Stomach (tissue), 9 donors: ENCODE results near the gene FOLR1. TPM values are rescaled to one million over a fixed set of nuclear protein-coding genes. Genes with fewer than 3 reads are reported as not detected.
"Not testable (repeated sequence)": the region's sequence is repeated elsewhere in the genome, so short reads cannot be mapped to it uniquely, and the experiment has no call there.

ENCODE experiments used
- DNase-seq, 2 donors: peaks; one replicate each; pipeline versions ENCODE4 v3.0.0 to v3.0.0-alpha.2; 2013 to 2019
- H3K27ac ChIP-seq, 5 donors: fragments of 200-600 bp in 4 of 5; sonication (generic) in 4 of 5; one replicate each; pipeline ENCODE4 v1.5.1; 2013 to 2019; ENCODE audit warnings: mild to moderate bottlenecking in 1 of 5, moderate library complexity in 1 of 5
- H3K27me3 ChIP-seq, 3 donors: fragments of 200-600 bp; sonication (generic); one replicate each; pipeline ENCODE4 v1.5.1; 2017 to 2019; ENCODE audit warnings: mixed run types in 1 of 3
- H3K36me3 ChIP-seq, 4 donors: fragments of 200-600 bp; sonication (generic); 1 replicate in 3 of 4; 2 replicates in 1 of 4; pipeline ENCODE4 v1.5.1; 2016 to 2019
- H3K4me1 ChIP-seq, 4 donors: fragments of 200-600 bp; sonication (generic); one replicate each; pipeline ENCODE4 v1.5.1; 2016 to 2019
- H3K4me3 ChIP-seq, 4 donors: fragments of 200-600 bp; sonication (generic) in 3 of 4; one replicate each; pipeline ENCODE4 v1.5.1; 2016 to 2019; ENCODE audit warnings: mild to moderate bottlenecking in 1 of 4
- H3K9me3 ChIP-seq, 4 donors: fragments of 200-600 bp; sonication (generic); one replicate each; pipeline ENCODE4 v1.5.1; 2016 to 2019
- EP300 ChIP-seq: sonication (generic); formaldehyde crosslinking; IDR thresholded peaks from one replicate; pipeline ENCODE4 v1.6.1; 2017; ENCODE audit warnings: antibody characterized with exemption
- POLR2A ChIP-seq, 4 donors: fragments of 450-650 bp; IDR thresholded peaks; one replicate each; pipeline ENCODE4 v1.6.1; 2016; ENCODE audit warnings: antibody characterized with exemption in 4 of 4, control low read depth in 2 of 4, mild to moderate bottlenecking in 1 of 4, moderate library complexity in 1 of 4
- POLR2AphosphoS5 ChIP-seq, 3 donors: sonication (generic); formaldehyde crosslinking; IDR thresholded peaks; one replicate each; pipeline ENCODE4 v1.6.1; 2016; ENCODE audit warnings: antibody characterized with exemption in 3 of 3
- WGBS, 5 donors: extraction: QIAGEN DNeasy Blood & Tissue Kit in 3 of 5; methylation state at CpG; one replicate each; pipeline versions ENCODE4 v1.1.5 to v1.1.7; 2013 to 2018; 5-methylcytosine and 5-hydroxymethylcytosine counted together
- intact Hi-C: fragments of 100-400 bp; cut with DNase I; formaldehyde crosslinking; loops from one replicate; pipeline ENCODE4 v1.15.1; 2023; ENCODE audit warnings: low total_unique reads
- polyA plus RNA-seq, 3 donors: library from polyadenylated mRNA; stranded (reverse); fragments of 200-250 nt; gene quantifications; one replicate each; pipeline ENCODE4 v1.2.3, GENCODE V29; 2013
- total RNA-seq, 5 donors: library from RNA; depleted of rRNA; stranded (reverse); fragments of >200 nt; gene quantifications; one replicate each; pipeline versions ENCODE4 v1.1.0 to v1.2.3, GENCODE V29; 2014 to 2016
- TF ChIP-seq, protein P1 (sequence below), 7 experiments: fragments of 450-650 bp in 4 of 7; fragments of 200-600 bp in 3 of 7; sonication (generic) in 3 of 7; IDR thresholded peaks; one replicate each; pipeline ENCODE4 v1.5.1; 2016 to 2019; ENCODE audit warnings: antibody characterized with exemption in 7 of 7, control low read depth in 2 of 7, mild to moderate bottlenecking in 1 of 7
- donor health status: healthy with polysubstance abuse.
- donor health status: Bipolar disorder and iron deficiency.
- donor health status: healthy.

FOLR1 gene
- total and polyA plus RNA-seq, 8 donors, result 0.55 to 22.6 (median 6.1) TPM; not detected in 3

GRCh38 chr11:72150882-72151281 lies 41.1 kb upstream of the FOLR1 start:
- intact Hi-C loops, result no loop called here
- H3K36me3 ChIP-seq, result no peaks in the 10 kb centered on the region
- WGBS, 5 donors, result 58 to 75% (median 68%) methylated on average over 4 of the region's 4 CpGs
- no peak for DNase-seq
- no peaks in the 10 kb centered on the region for H3K4me1 ChIP-seq
- TF ChIP-seq, protein P1, sequence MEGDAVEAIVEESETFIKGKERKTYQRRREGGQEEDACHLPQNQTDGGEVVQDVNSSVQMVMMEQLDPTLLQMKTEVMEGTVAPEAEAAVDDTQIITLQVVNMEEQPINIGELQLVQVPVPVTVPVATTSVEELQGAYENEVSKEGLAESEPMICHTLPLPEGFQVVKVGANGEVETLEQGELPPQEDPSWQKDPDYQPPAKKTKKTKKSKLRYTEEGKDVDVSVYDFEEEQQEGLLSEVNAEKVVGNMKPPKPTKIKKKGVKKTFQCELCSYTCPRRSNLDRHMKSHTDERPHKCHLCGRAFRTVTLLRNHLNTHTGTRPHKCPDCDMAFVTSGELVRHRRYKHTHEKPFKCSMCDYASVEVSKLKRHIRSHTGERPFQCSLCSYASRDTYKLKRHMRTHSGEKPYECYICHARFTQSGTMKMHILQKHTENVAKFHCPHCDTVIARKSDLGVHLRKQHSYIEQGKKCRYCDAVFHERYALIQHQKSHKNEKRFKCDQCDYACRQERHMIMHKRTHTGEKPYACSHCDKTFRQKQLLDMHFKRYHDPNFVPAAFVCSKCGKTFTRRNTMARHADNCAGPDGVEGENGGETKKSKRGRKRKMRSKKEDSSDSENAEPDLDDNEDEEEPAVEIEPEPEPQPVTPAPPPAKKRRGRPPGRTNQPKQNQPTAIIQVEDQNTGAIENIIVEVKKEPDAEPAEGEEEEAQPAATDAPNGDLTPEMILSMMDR (IDR thresholded peaks at IDR 0.05), result no peak
- TF ChIP-seq POLR2AphosphoS5 (IDR thresholded peaks at IDR 0.05), result no peak
- TF ChIP-seq POLR2A (IDR thresholded peaks at IDR 0.05), result no peak
- TF ChIP-seq EP300, result no peak
- no peak overlapping the region for H3K4me3 ChIP-seq
- H3K9me3 ChIP-seq, result no peaks in the 10 kb centered on the region
- H3K27ac ChIP-seq, result no peak overlapping the region
- no peaks in the 10 kb centered on the region for H3K27me3 ChIP-seq

GRCh38 chr11:72153874-72154273 lies 38.1 kb upstream of the FOLR1 start:
- 84 to 88% (median 87%) methylated on average over 6 of the region's 6 CpGs for WGBS, 5 donors

GRCh38 chr11:72154816-72155215 lies 37.1 kb upstream of the FOLR1 start:
- H3K9me3 ChIP-seq, result no peaks in the 10 kb centered on the region
- H3K27me3 ChIP-seq, result peaks cover 0 to 10% (median 0%) of the 10 kb centered on the region in 3 donors
- 75 to 92% (median 89%) methylated on average over 3 of the region's 3 CpGs for WGBS, 5 donors
- no peaks in the 10 kb centered on the region for H3K4me1 ChIP-seq
- no peak for DNase-seq
- no peaks in the 10 kb centered on the region for H3K36me3 ChIP-seq
- TF ChIP-seq POLR2A (IDR thresholded peaks at IDR 0.05), result no peak
- TF ChIP-seq, protein P1 (IDR thresholded peaks at IDR 0.05), result no peak
- TF ChIP-seq EP300, result no peak
- no peak for TF ChIP-seq POLR2AphosphoS5 (IDR thresholded peaks at IDR 0.05)
- intact Hi-C loops, result no loop called here
- no peak overlapping the region for H3K4me3 ChIP-seq
- no peak overlapping the region for H3K27ac ChIP-seq

More at GRCh38 chr11:72153874-72154273, 38.1 kb upstream of the FOLR1 start:
- DNase-seq, H3K9me3 ChIP-seq, H3K27me3 ChIP-seq, H3K27ac ChIP-seq, intact Hi-C loops, H3K4me3 ChIP-seq, H3K4me1 ChIP-seq, H3K36me3 ChIP-seq: not testable (repeated sequence)

DNA sequence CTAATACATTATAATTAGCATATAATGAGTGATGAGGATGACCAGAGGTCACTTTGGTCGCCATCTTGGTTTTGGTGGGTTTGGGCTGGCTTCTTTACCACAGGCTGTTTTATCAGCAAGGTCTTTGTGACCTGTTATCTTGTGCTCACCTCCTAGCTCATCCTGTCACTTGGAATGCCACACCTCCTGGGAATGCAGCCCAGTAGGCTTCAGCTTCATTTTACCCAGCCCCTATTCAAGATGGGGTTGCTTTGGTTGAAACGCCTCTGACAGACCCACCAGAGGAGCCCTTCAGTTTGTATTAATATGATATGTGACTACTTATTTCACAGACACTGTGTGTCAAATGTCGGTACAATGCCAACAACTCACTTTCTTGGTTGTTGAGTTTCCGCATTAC lies 36.2 kb upstream of the FOLR1 start:
- intact Hi-C loops, result no loop called here
- no peaks in the 10 kb centered on the region for H3K9me3 ChIP-seq
- H3K36me3 ChIP-seq, result no peaks in the 10 kb centered on the region
- no peak overlapping the region for H3K4me3 ChIP-seq
- no peak overlapping the region for H3K27ac ChIP-seq
- 83 to 88% (median 86%) methylated on average over 4 of the region's 4 CpGs for WGBS, 5 donors
- TF ChIP-seq, protein P1 (IDR thresholded peaks at IDR 0.05), result no peak
- no peak for TF ChIP-seq POLR2AphosphoS5 (IDR thresholded peaks at IDR 0.05)
- TF ChIP-seq EP300, result no peak
- TF ChIP-seq POLR2A (IDR thresholded peaks at IDR 0.05), result no peak
- H3K4me1 ChIP-seq, result no peaks in the 10 kb centered on the region
- H3K27me3 ChIP-seq, result peaks cover 0 to 10% (median 0%) of the 10 kb centered on the region in 3 donors
- no peak for DNase-seq

DNA sequence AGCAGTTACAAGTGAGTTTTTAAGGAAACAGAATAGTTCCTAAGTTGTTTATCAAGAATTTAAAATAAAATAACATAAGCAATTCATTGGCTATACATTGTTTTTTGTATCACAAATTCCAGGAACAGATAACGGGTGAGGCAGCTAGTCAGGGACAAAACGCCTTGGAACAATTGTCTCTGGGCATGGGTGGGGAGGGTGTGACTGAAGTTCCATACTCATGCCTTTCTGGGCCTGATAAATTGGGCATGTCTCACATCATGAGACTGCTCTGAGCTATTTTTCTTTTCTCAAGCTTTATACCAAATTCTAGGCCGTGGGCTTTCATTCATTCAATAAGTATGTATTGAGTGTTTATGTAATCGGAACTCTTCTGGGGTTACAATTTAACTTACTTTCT lies 34.8 kb upstream of the FOLR1 start:
- Histone ChIP-seq H3K4me1 (no peaks in the 10 kb centered on the region), H3K9me3 (no peaks in the 10 kb centered on the region), H3K4me3 (no peak overlapping the region), H3K36me3 (no peaks in the 10 kb centered on the region), H3K27ac (no peak overlapping the region), H3K27me3 (peaks cover 0 to 10% (median 0%) of the 10 kb centered on the region in 3 donors)
- no peak for TF ChIP-seq POLR2AphosphoS5 (IDR thresholded peaks at IDR 0.05)
- TF ChIP-seq, protein P1 (IDR thresholded peaks at IDR 0.05), result no peak
- TF ChIP-seq EP300, result no peak
- no peak for TF ChIP-seq POLR2A (IDR thresholded peaks at IDR 0.05)
- intact Hi-C loops, result no loop called here
- WGBS, 5 donors, result 59 to 83% (median 62%) methylated on average over 4 of the region's 4 CpGs
- no peak for DNase-seq
